ENCODE results near the gene HECTD4. TPM values are rescaled to one million over a fixed set of nuclear protein-coding genes. Genes with fewer than 3 reads are reported as not detected.
"Not testable (repeated sequence)": the region's sequence is repeated elsewhere in the genome, so short reads cannot be mapped to it uniquely, and the experiment has no call there.

HECTD4 gene
- polyA plus RNA-seq, 3 donors = 49.1 to 75.7 (median 49.8) TPM

GRCh38 chr12:112236786-112237185, 145.4 kb downstream of the HECTD4 start:
- no peak for DNase-seq (ENCODE audit: extremely low read depth in 1 of 11, low read depth in 9 of 11, low spot score in 4 of 11)

DNA sequence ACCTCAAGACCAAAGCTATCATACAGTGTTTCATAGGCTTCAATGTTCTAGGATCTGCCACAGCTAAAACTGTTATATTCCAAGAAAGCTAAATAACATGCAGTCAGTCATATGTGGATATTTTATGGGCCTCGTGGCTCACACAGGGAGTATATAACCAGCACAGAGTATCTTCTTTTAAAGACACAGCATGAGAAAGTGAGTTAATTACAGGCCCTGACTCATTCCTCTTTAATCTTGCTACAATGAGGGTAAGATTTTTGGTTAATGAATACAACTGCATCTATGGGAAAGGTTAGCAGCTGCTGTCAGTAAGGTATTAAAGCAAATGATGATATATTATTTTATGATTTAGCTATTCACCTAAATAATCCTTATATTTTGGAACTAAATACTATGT, 145.8 kb downstream of the HECTD4 start:
- no peak for DNase-seq (ENCODE audit: extremely low read depth in 1 of 11, low read depth in 9 of 11, low spot score in 4 of 11)

- DNase-seq (ENCODE audit: extremely low read depth in 1 of 11, low read depth in 9 of 11, low spot score in 4 of 11) = no peak
Observed at GRCh38 chr12:112234303-112234702, 147.9 kb downstream of the HECTD4 start.

DNA sequence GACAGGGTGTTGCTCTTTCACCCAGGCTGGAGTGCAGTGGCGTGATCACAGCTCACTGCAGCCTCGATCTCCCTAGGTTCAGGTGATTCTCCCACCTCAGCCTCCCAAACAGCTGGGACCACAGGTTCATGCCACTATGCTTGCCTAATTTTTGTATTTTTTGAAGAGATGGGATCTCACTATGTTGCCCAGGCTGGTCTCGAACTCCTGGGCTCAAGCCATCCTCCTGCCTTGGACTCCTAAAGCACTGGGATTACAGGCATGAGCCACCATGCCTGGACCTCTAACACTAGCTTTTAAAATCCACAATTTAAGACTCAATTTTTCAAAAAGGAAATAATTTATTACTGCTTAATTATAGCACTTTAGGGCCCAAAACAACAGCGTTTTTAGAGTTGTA, 149.0 kb downstream of the HECTD4 start:
- no peak for DNase-seq (ENCODE audit: extremely low read depth in 1 of 11, low read depth in 9 of 11, low spot score in 4 of 11)

DNA sequence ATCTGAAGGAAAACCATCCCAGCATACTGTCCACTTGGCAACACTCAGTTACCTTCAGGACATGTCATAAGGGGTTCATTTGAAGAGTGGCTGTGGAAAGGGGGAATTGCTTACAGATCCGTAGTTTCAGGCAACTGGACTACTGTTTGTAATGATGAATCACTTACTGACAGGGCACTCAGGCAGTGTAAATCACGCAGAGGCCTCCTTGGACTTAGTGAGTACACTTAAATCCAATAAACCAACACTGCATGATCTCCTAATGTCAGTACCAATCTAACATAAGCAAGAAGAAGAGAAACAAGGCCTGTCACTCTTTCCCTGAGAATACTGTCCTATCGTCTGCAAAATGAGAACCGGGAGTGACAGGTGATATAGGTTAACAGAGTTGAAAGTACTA, 152.1 kb downstream of the HECTD4 start:
- no peak for DNase-seq (ENCODE audit: extremely low read depth in 1 of 11, low read depth in 9 of 11, low spot score in 4 of 11)

DNA sequence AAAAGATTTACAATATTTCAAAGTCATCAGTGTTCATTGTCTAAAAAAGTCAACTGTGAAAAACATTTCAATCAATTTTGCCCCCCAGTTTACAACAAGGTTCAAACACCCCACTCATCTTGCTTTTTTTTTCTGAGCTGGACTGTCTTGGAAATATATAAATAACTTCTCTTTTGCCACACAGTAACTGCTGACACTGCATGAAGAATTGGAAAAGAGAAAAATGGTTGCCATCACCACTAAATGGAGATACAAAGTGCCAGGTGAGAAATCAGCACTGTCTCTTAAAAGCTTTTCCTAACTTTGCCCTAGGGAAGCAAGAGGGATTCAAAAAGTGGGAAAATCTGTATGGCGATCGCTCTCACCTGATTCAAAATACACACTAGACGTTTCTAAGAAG, 155.5 kb downstream of the HECTD4 start:
- no peak for DNase-seq (ENCODE audit: extremely low read depth in 1 of 11, low read depth in 9 of 11, low spot score in 4 of 11)

DNA sequence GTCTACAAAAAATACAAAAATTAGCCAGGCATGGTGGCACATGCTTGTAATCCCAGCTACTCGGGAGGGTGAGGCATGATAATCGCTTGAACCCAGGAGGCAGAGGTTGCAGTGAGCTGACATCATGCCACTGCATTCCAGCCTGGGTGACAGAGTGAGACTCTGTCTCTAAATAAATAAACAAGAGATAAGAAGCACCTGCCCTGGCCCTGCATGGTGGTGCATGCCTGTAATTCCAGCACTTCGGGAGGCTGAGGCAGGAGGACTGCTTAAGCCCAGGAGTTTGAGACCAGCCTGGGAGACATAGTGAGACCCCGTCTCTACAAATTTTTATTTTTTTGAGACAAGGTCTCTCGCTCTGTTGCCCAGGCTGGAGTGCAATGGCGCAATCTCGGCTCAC, 161.6 kb downstream of the HECTD4 start:
- not testable (repeated sequence) for DNase-seq (ENCODE audit: extremely low read depth in 1 of 11, low read depth in 9 of 11, low spot score in 4 of 11)

DNA sequence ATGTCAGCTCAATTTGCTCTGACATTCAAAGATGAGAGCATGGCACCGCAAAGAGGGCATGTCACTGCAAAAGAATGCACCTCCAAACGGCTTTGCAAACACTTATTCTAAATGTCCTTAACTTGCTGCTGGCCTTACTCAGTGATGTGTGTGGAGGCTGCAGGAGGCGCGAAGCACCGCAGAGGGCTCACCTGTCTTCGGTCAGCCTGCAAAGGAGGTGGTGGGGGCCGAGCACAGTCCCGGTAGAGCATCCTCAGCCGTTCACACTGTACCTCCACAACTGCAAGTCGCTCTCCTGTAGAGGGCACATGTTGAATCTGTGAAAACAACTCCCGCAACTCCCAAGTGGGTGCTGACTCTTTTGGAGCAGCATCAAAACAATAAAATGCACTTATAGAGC, 163.0 kb downstream of the HECTD4 start:
- DNase-seq (ENCODE audit: extremely low read depth in 1 of 11, low read depth in 9 of 11, low spot score in 4 of 11) = no peak

DNA sequence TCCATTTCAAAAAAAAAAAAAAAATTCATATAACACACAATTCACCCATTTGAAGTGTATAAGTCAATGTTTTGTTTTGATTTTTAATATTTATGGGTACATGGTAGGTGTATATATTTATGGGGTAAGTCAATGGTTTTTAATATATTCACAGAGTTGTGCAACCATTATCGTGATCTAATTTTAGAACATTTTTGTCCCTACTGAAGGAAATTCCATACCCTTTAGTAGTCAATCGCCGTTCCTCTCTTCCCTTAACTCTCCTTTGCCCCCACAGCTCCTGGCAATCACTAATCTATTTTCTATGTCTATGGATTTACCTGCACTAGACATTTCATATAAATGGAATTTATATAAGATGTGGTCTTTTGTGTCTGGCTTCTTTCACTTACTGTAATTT, 164.1 kb downstream of the HECTD4 start:
- no peak for DNase-seq (ENCODE audit: extremely low read depth in 1 of 11, low read depth in 9 of 11, low spot score in 4 of 11)

GRCh38 chr12:112217647-112218046, 164.6 kb downstream of the HECTD4 start:
- no peak for DNase-seq (ENCODE audit: extremely low read depth in 1 of 11, low read depth in 9 of 11, low spot score in 4 of 11)

- DNase-seq (ENCODE audit: extremely low read depth in 1 of 11, low read depth in 9 of 11, low spot score in 4 of 11) = no peak
Observed at GRCh38 chr12:112216223-112216622, 166.0 kb downstream of the HECTD4 start.

DNA sequence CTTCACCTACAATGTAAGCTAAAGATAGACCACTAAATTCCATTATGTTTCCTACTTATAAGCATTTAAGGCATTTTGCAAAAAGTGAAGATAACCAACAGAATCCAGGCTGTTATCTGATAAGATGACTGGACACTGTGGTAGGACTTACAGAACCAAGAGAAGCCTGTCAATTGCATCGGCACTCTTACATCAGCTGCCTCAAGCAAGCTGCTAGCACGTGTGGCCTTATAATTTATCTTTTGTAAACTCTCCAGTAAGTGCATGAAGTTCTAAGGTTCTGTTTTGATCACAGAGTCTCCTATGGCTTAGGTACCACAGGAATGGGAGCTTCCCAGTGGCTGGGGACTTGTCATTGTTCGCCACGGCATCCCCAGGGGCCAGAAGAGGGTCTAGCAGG, 168.2 kb downstream of the HECTD4 start:
- DNase-seq (ENCODE audit: extremely low read depth in 1 of 11, low read depth in 9 of 11, low spot score in 4 of 11) = no peak

- DNase-seq (ENCODE audit: extremely low read depth in 1 of 11, low read depth in 9 of 11, low spot score in 4 of 11) = no peak
Observed at GRCh38 chr12:112208301-112208910, 173.8 kb downstream of the HECTD4 start.

- no peak for DNase-seq (ENCODE audit: extremely low read depth in 1 of 11, low read depth in 9 of 11, low spot score in 4 of 11)
Observed at GRCh38 chr12:112207397-112207924, 174.8 kb downstream of the HECTD4 start.

GRCh38 chr12:112206944-112207343, 175.3 kb downstream of the HECTD4 start:
- DNase-seq (ENCODE audit: extremely low read depth in 1 of 11, low read depth in 9 of 11, low spot score in 4 of 11) = no peak

- no peak for DNase-seq (ENCODE audit: extremely low read depth in 1 of 11, low read depth in 9 of 11, low spot score in 4 of 11)
Observed at GRCh38 chr12:112199136-112199535, 183.1 kb downstream of the HECTD4 start.

DNA sequence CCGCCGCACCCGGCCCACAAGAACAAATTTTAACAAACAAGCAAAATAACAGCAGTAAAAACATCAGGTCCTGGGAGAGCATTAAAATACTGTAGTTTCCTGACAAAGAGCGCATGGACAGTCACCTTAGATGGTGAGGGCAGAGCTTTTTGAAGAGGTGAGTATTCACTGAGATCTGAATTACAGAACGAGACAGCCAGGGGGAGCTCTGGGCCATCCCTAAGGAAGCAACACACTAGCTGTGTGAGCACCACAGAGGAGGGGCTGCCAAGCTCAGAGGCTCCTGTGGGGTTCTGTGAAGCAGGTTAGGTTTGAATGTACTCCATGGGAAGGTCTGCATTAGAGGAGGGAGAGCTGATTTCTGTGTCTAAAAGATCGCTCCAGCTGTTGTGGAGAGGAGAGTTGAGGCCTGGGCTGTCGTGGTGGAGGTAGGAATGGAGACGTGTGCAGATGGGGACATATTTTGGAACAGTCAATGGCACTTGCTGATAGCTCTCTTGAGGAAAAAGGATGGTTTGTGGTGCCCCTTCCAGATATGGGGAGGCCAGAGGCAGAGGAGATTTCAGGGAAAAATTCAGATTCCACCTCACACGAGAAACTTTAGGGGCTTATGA, 184.0 kb downstream of the HECTD4 start:
- DNase-seq (ENCODE audit: extremely low read depth in 1 of 11, low read depth in 9 of 11, low spot score in 4 of 11) = peak in 9 of 11 donors; percentile 17 to 49 (median 33)

GRCh38 chr12:112196196-112196875, 185.9 kb downstream of the HECTD4 start:
- DNase-seq (ENCODE audit: extremely low read depth in 1 of 11, low read depth in 9 of 11, low spot score in 4 of 11) = no peak

GRCh38 chr12:112194601-112195247, 187.5 kb downstream of the HECTD4 start:
- DNase-seq (ENCODE audit: extremely low read depth in 1 of 11, low read depth in 9 of 11, low spot score in 4 of 11) = no peak

DNA sequence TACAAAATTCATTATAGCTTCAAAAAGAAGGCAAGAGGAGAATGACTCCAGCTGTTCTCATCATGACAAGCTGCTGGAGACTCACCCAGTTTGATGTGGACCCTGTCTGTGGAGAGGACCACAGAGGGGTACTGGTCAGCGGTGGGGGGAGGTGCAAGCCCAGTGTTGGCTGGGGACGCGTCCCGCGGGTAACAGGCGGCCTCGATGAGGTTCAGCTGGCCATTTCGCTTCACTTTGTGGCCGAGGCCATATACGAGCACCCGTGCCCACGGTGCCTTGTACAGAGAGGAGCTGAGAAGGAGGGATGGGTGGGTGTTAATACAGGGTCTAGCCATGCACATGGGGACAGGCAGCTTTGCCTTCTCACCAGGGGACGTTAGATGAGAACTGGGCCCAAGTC, 189.8 kb downstream of the HECTD4 start:
- DNase-seq (ENCODE audit: extremely low read depth in 1 of 11, low read depth in 9 of 11, low spot score in 4 of 11) = no peak

All from renal cortex interstitium (tissue), 11 donors.